HepG2 (cell line): ENCODE data around the gene MIF. TPM values are rescaled to one million over a fixed set of nuclear protein-coding genes. Genes with fewer than 3 reads are reported as not detected.

Source experiments
- ATAC-seq: fragments of 200-7000 bp; cut with Tn5 transposase; 3 replicates; pipeline ENCODE4 v1.9.1; 2020; ENCODE audit warnings: mild to moderate bottlenecking, moderate library complexity
- BruUV-seq: library from RNA; stranded (reverse); fragments of 400-500 nt; replicated peaks from 2 replicates; lab custom pipeline; 2021; lab: Mats Ljungman, UMichigan
- CTCF ChIA-PET: fragments of 300-600 bp; formaldehyde crosslinking; extraction: SDS; loops from one replicate; lab custom pipeline; 2021; ENCODE audit warnings: low total read pairs, inconsistent platforms, low intra/inter-chr PET ratio; lab: Yijun Ruan, JAX
- POLR2A ChIA-PET: fragments of 350-600 bp; sonication (Branson Sonifier 250); formaldehyde crosslinking; loops from one replicate; lab custom pipeline; 2020; ENCODE audit warnings: antibody characterized with exemption, inconsistent platforms; lab: Yijun Ruan, JAX
- DNase-seq: peaks from one replicate; pipeline ENCODE4 v3.0.0-alpha.2; 2015; ENCODE audit warnings: low spot score
- FAIRE-seq: peaks from 3 replicates; lab custom pipeline; 2011; peaks lifted over from hg19 to GRCh38; lab: Jason Lieb, UNC
- H2AFZ ChIP-seq: one replicate; pipeline ENCODE4 v1.6.1; 2011; ENCODE audit warnings: low read length, inconsistent platforms
- H3K27ac ChIP-seq: fragments of 300-600 bp; 3 replicates; pipeline ENCODE4 v1.8.0; 2011; ENCODE audit warnings: mixed run types, mild to moderate bottlenecking, mixed read lengths, low read length, inconsistent platforms; ENCODE audit not compliant: insufficient read depth; ENCODE audit errors: extremely low read length
- H3K27me3 ChIP-seq, 2 experiments: fragments of 200-600 bp in 1 of 2; 2 replicates in 1 of 2; 3 replicates in 1 of 2; pipeline versions ENCODE4 v1.6.0 to v1.8.0; 2011; ENCODE audit warnings: low read length in 2 of 2, mild to moderate bottlenecking in 2 of 2, moderate library complexity in 2 of 2, inconsistent platforms in 1 of 2; ENCODE audit not compliant: insufficient read depth in 2 of 2, control insufficient read depth in 1 of 2
- H3K36me3 ChIP-seq, 2 experiments: fragments of 200-600 bp in 1 of 2; replicated peaks in 1 of 2; 2 replicates in 1 of 2; 3 replicates in 1 of 2; pipeline versions ENCODE4 v1.5.1 to v1.8.0; 2011; ENCODE audit warnings: low read length in 2 of 2, inconsistent platforms in 1 of 2; ENCODE audit not compliant: insufficient read depth in 2 of 2, control insufficient read depth in 1 of 2
- H3K4me1 ChIP-seq: 2 replicates; pipeline ENCODE4 v1.5.1; 2012; ENCODE audit warnings: low read length, inconsistent platforms; ENCODE audit not compliant: insufficient read depth
- H3K4me2 ChIP-seq: 2 replicates; pipeline ENCODE4 v1.6.0; 2011; ENCODE audit warnings: low read depth, low read length, inconsistent platforms
- H3K4me3 ChIP-seq, 3 experiments: fragments of 200-600 bp in 1 of 3; sonication (generic), shearing (Covaris generic) in 1 of 3; replicated peaks in 1 of 3; 2 replicates each; pipeline ENCODE4 v1.5.1; 2011 to 2016; ENCODE audit warnings: low read length in 3 of 3, inconsistent platforms in 2 of 3, low read depth in 2 of 3, mild to moderate bottlenecking in 2 of 3, control low read depth in 1 of 3, mixed read lengths in 1 of 3; ENCODE audit not compliant: insufficient read depth in 1 of 3
- H3K79me2 ChIP-seq: one replicate; pipeline ENCODE4 v1.6.1; 2011; ENCODE audit warnings: low read length, inconsistent platforms; ENCODE audit not compliant: insufficient read depth
- H3K9ac ChIP-seq: 2 replicates; pipeline ENCODE4 v1.6.0; 2011; ENCODE audit warnings: mild to moderate bottlenecking, low read depth, low read length, inconsistent platforms; ENCODE audit not compliant: insufficient read depth
- H3K9me3 ChIP-seq: 2 replicates; pipeline ENCODE4 v1.5.1; 2012; ENCODE audit warnings: mild to moderate bottlenecking, low read length
- H4K20me1 ChIP-seq: 2 replicates; pipeline ENCODE4 v1.6.0; 2011; ENCODE audit warnings: inconsistent platforms, mild to moderate bottlenecking, low read length, moderate library complexity; ENCODE audit not compliant: insufficient read depth
- HHEX ChIP-seq: IDR thresholded peaks from 2 replicates; pipeline ENCODE4 v1.6.1; 2016; ENCODE audit warnings: control low read depth
- HMGXB4 ChIP-seq, 2 experiments: sonication (generic) in 1 of 2; formaldehyde crosslinking in 1 of 2; IDR thresholded peaks; 2 replicates each; pipeline versions ENCODE4 v1.4.0 to v1.6.1; 2018 to 2020; ENCODE audit warnings: missing genetic modification reagents in 2 of 2, borderline replicate concordance in 1 of 2, low read depth in 1 of 2, mild to moderate bottlenecking in 1 of 2, missing biosample characterization in 1 of 2
- KAT2B ChIP-seq: fragments of 150-350 bp; IDR thresholded peaks from 2 replicates; pipeline ENCODE4 v1.6.1; 2014; ENCODE audit warnings: low read depth, low read length, borderline replicate concordance
- PLSCR1 ChIP-seq: sonication (generic); formaldehyde crosslinking; IDR thresholded peaks from 2 replicates; pipeline ENCODE4 v1.5.0; 2020; ENCODE audit warnings: missing genetic modification reagents, mild to moderate bottlenecking, borderline replicate concordance
- POGK ChIP-seq: sonication (generic); formaldehyde crosslinking; conservative IDR thresholded peaks from 2 replicates; pipeline ENCODE4 v1.8.0; 2022; ENCODE audit warnings: mild to moderate bottlenecking, moderate library complexity, missing genetic modification reagents
- UBTF ChIP-seq: sonication (generic); formaldehyde crosslinking; IDR thresholded peaks from 2 replicates; pipeline ENCODE4 v1.4.0; 2020; ENCODE audit warnings: mild to moderate bottlenecking, missing genetic modification reagents
- WGBS: methylation state at CpG from one replicate; pipeline ENCODE4 v1.1.6; 2017; ENCODE audit warnings: low lambda C conversion rate; 5-methylcytosine and 5-hydroxymethylcytosine counted together
- in situ Hi-C: cut with HindIII; loops from 2 replicates; pipeline ENCODE4 v1.10.0; 2017; ENCODE audit warnings: low pct_unique_long_range_greater_than_20kb; ENCODE audit not compliant: extremely low pct_ligation_motif_present
- intact Hi-C: fragments of 100-400 bp; cut with micrococcal nuclease; formaldehyde crosslinking; loops from one replicate; pipeline ENCODE4 v1.10.0; 2022; ENCODE audit not compliant: unreplicated experiment
- polyA plus RNA-seq, 8 experiments: library from polyadenylated mRNA; depleted of rRNA in 3 of 8; stranded (reverse) in 7 of 8; unstranded in 1 of 8; fragments of >200 nt; fragmentation: Illumina TruSeq in 4 of 8; extraction: Trizol in 4 of 8; gene quantifications; 2 replicates each; pipeline versions ENCODE4 v1.2.1 to v1.2.3, GENCODE V29; 2011 to 2016; ENCODE audit warnings: low read depth in 4 of 8, missing spikeins in 1 of 8, mixed read lengths in 1 of 8; ENCODE audit not compliant: insufficient read depth in 1 of 8
- total RNA-seq, 5 experiments: library from RNA; depleted of rRNA; stranded (reverse); fragments of >200 nt; fragmentation: Illumina TruSeq; extraction: Trizol; gene quantifications; 2 replicates each; pipeline ENCODE4 v1.2.3, GENCODE V29; 2016; ENCODE audit warnings: low read depth in 1 of 5

MIF gene
- total and polyA plus RNA-seq, 2 of the 13 experiments (the other 11 are each of a cell fraction or from before 2014, with no cell fraction given), result 634 to 675 TPM

- intact Hi-C loops (no loop called here), in situ Hi-C loops (no loop called here)
- DNase-seq (no peak), FAIRE-seq (no peak), ATAC-seq (no peak)
- H3K27me3 ChIP-seq, result no peaks in the 10 kb centered on the region; a peak in 1 of 5 replicates
- 6% methylated on average over 1 of the region's 1 CpG for WGBS
- ChIA-PET CTCF (no interaction called here), POLR2A (interaction anchor here (1.0 to 6.9 kb wide), 12 partner anchors 9 to 138 kb away, joined by 3 to 84 read pairs (median 8); partner anchors contain the start of genes CABIN1, MIF and SLC2A11)
- H3K36me3 ChIP-seq, result peaks cover 1 to 6% of the 10 kb centered on the region in 2 experiments; a peak in 2 of 5 replicates
- H3K4me1 ChIP-seq, result peaks cover 41% of the 10 kb centered on the region
- H2AFZ ChIP-seq, result no peak overlapping the region
- peak overlapping the region; percentile 58 to 77 (median 61) for H3K4me3 ChIP-seq
- H3K79me2 ChIP-seq, result no peaks in the 10 kb centered on the region
- no TSS peak for BruUV-seq
- peak overlapping the region; percentile 84 for H3K4me2 ChIP-seq
- TF ChIP-seq HMGXB4 (CRISPR knock-in tag; IDR thresholded peaks at IDR 0.05; ENCODE audit: borderline replicate concordance in 1 of 2, low read depth in 1 of 2), result 0 out of 4 replicates have a peak, but pooled peaks of 1 of the 2 experiments have one; percentile 2
- TF ChIP-seq KAT2B, result no peak
- 0 out of 2 replicates have a peak, but pooled peaks have one; percentile 63 for TF ChIP-seq PLSCR1 (CRISPR knock-in tag)
- 0 out of 2 replicates have a peak, but pooled peaks have one; percentile 3 for TF ChIP-seq HHEX (CRISPR knock-in tag)
- no peak for TF ChIP-seq POGK
- TF ChIP-seq UBTF (CRISPR knock-in tag), result no peak
- H3K9me3 ChIP-seq, result no peaks in the 10 kb centered on the region
- peak overlapping the region; percentile 91 for H3K9ac ChIP-seq
- H3K27ac ChIP-seq, result peak overlapping the region; percentile 90
- H4K20me1 ChIP-seq, result no peaks in the 10 kb centered on the region
Observed at GRCh38 chr22:23913306-23913660, 19.1 kb downstream of the MIF start.
